Measurements from ENCODE around the gene C1QTNF3.
A peak's percentile ranks its signal among the peaks of the same experiment; 100 is the strongest.

The C1QTNF3 gene

GRCh38 chr5:34003941-34004340, 39.1 kb downstream of the C1QTNF3 start:
- H2BK120ac ChIP-seq (ENCODE audit: low read depth, low read length), result no peak overlapping the region
- no peak for DNase-seq (ENCODE audit: low spot score)
- H3K18ac ChIP-seq (ENCODE audit: low read length), result no peak overlapping the region
- no peaks in the 10 kb centered on the region for H3K27me3 ChIP-seq (ENCODE audit: control insufficient read depth in 3 of 3, insufficient read depth in 3 of 3, low read depth in 1 of 3, low read length in 3 of 3)
- peaks cover 0 to 2% of the 10 kb centered on the region in 2 donors for H3K9me3 ChIP-seq (replicated peaks in 1 of 2; ENCODE audit: control insufficient read depth in 2 of 2, insufficient read depth in 1 of 2, low read depth in 1 of 2, low read length in 2 of 2)
- no peak overlapping the region for H2AK5ac ChIP-seq (ENCODE audit: low read depth, low read length)
- H3K4me1 ChIP-seq (ENCODE audit: control insufficient read depth in 2 of 2, insufficient read depth in 1 of 2, low read depth in 1 of 2, low read length in 2 of 2), result peaks cover 18 to 25% of the 10 kb centered on the region in 2 donors
- H3K4me2 ChIP-seq (ENCODE audit: insufficient read depth, low read length, poor library complexity, severe bottlenecking), result no peak overlapping the region
- peaks cover 3 to 26% of the 10 kb centered on the region in 2 donors for H3K36me3 ChIP-seq (replicated peaks in 1 of 2; ENCODE audit: control insufficient read depth in 2 of 2, insufficient read depth in 2 of 2, low read length in 2 of 2)
- H3K9ac ChIP-seq (ENCODE audit: low read depth, low read length, poor library complexity), result no peak overlapping the region
- no peak overlapping the region for H2BK5ac ChIP-seq (ENCODE audit: low read length)
- H2BK15ac ChIP-seq (ENCODE audit: low read length), result no peak overlapping the region
- no peak overlapping the region for H2AFZ ChIP-seq (ENCODE audit: low read length)
- H3K14ac ChIP-seq (ENCODE audit: low read length), result no peak overlapping the region
- H3K79me1 ChIP-seq (ENCODE audit: low read depth, low read length), result peaks cover 4% of the 10 kb centered on the region
- no peak overlapping the region for H3K23ac ChIP-seq (ENCODE audit: low read depth, low read length, poor library complexity)
- no peak overlapping the region for H3K4ac ChIP-seq (ENCODE audit: low read length)
- no CpG with 5 or more reads among the region's 4 CpGs for WGBS, 2 donors (ENCODE audit: extremely low coverage in 2 of 2, insufficient read length in 2 of 2, insufficient replicate concordance in 1 of 2)
- H4K91ac ChIP-seq (ENCODE audit: low read depth, low read length, poor library complexity), result no peak overlapping the region
- no peak overlapping the region for H3K27ac ChIP-seq (replicated peaks; ENCODE audit: low read length)
- no peak overlapping the region for H2BK12ac ChIP-seq (ENCODE audit: low read length)
- no peak overlapping the region for H4K8ac ChIP-seq (ENCODE audit: low read depth, low read length)
- no peak overlapping the region for H3K4me3 ChIP-seq (ENCODE audit: low read length in 2 of 2)

GRCh38 chr5:34002629-34003328, 40.2 kb downstream of the C1QTNF3 start:
- no peak overlapping the region for H4K8ac ChIP-seq (ENCODE audit: low read depth, low read length)
- H3K4ac ChIP-seq (ENCODE audit: low read length), result no peak overlapping the region
- H3K4me1 ChIP-seq (ENCODE audit: control insufficient read depth in 2 of 2, insufficient read depth in 1 of 2, low read depth in 1 of 2, low read length in 2 of 2), result peaks cover 18 to 25% of the 10 kb centered on the region in 2 donors
- peaks cover 3 to 35% of the 10 kb centered on the region in 2 donors for H3K36me3 ChIP-seq (replicated peaks in 1 of 2; ENCODE audit: control insufficient read depth in 2 of 2, insufficient read depth in 2 of 2, low read length in 2 of 2)
- H3K27me3 ChIP-seq (ENCODE audit: control insufficient read depth in 3 of 3, insufficient read depth in 3 of 3, low read depth in 1 of 3, low read length in 3 of 3), result no peaks in the 10 kb centered on the region
- H2BK5ac ChIP-seq (ENCODE audit: low read length), result no peak overlapping the region
- H4K91ac ChIP-seq (ENCODE audit: low read depth, low read length, poor library complexity), result no peak overlapping the region
- no peak overlapping the region for H2BK15ac ChIP-seq (ENCODE audit: low read length)
- H2AK5ac ChIP-seq (ENCODE audit: low read depth, low read length), result no peak overlapping the region
- H3K9me3 ChIP-seq (replicated peaks in 1 of 2; ENCODE audit: control insufficient read depth in 2 of 2, insufficient read depth in 1 of 2, low read depth in 1 of 2, low read length in 2 of 2), result peaks cover 0 to 2% of the 10 kb centered on the region in 2 donors
- H3K79me1 ChIP-seq (ENCODE audit: low read depth, low read length), result peaks cover 4% of the 10 kb centered on the region
- peak; percentile 46 for DNase-seq (ENCODE audit: low spot score)
- no peak overlapping the region for H3K4me3 ChIP-seq (ENCODE audit: low read length in 2 of 2)
- H3K27ac ChIP-seq (replicated peaks; ENCODE audit: low read length), result peak overlapping the region; percentile 54
- H2BK12ac ChIP-seq (ENCODE audit: low read length), result no peak overlapping the region
- peak overlapping the region; percentile 84 for H3K18ac ChIP-seq (ENCODE audit: low read length)
- no peak overlapping the region for H2AFZ ChIP-seq (ENCODE audit: low read length)
- H3K9ac ChIP-seq (ENCODE audit: low read depth, low read length, poor library complexity), result no peak overlapping the region
- H3K14ac ChIP-seq (ENCODE audit: low read length), result no peak overlapping the region
- no peak overlapping the region for H2BK120ac ChIP-seq (ENCODE audit: low read depth, low read length)
- no peak overlapping the region for H3K23ac ChIP-seq (ENCODE audit: low read depth, low read length, poor library complexity)
- no CpG with 5 or more reads among the region's 10 CpGs for WGBS, 2 donors (ENCODE audit: extremely low coverage in 2 of 2, insufficient read length in 2 of 2, insufficient replicate concordance in 1 of 2)
- no peak overlapping the region for H3K4me2 ChIP-seq (ENCODE audit: insufficient read depth, low read length, poor library complexity, severe bottlenecking)

GRCh38 chr5:34001241-34001841, 41.7 kb downstream of the C1QTNF3 start:
- DNase-seq (ENCODE audit: low spot score), result no peak
- no peak overlapping the region for H3K4me2 ChIP-seq (ENCODE audit: insufficient read depth, low read length, poor library complexity, severe bottlenecking)
- H2BK12ac ChIP-seq (ENCODE audit: low read length), result no peak overlapping the region
- H3K4me3 ChIP-seq (ENCODE audit: low read length in 2 of 2), result no peak overlapping the region
- WGBS, 2 donors (ENCODE audit: extremely low coverage in 2 of 2, insufficient read length in 2 of 2, insufficient replicate concordance in 1 of 2), result no CpG with 5 or more reads among the region's 10 CpGs
- no peak overlapping the region for H4K91ac ChIP-seq (ENCODE audit: low read depth, low read length, poor library complexity)
- H2BK15ac ChIP-seq (ENCODE audit: low read length), result no peak overlapping the region
- no peak overlapping the region for H2BK5ac ChIP-seq (ENCODE audit: low read length)
- H2BK120ac ChIP-seq (ENCODE audit: low read depth, low read length), result no peak overlapping the region
- no peak overlapping the region for H3K18ac ChIP-seq (ENCODE audit: low read length)
- no peaks in the 10 kb centered on the region for H3K27me3 ChIP-seq (ENCODE audit: control insufficient read depth in 3 of 3, insufficient read depth in 3 of 3, low read depth in 1 of 3, low read length in 3 of 3)
- H3K27ac ChIP-seq (replicated peaks; ENCODE audit: low read length), result no peak overlapping the region
- H3K23ac ChIP-seq (ENCODE audit: low read depth, low read length, poor library complexity), result no peak overlapping the region
- peaks cover 4% of the 10 kb centered on the region for H3K79me1 ChIP-seq (ENCODE audit: low read depth, low read length)
- H3K36me3 ChIP-seq (replicated peaks in 1 of 2; ENCODE audit: control insufficient read depth in 2 of 2, insufficient read depth in 2 of 2, low read length in 2 of 2), result peaks cover 4 to 49% of the 10 kb centered on the region in 2 donors
- H3K4ac ChIP-seq (ENCODE audit: low read length), result no peak overlapping the region
- no peak overlapping the region for H3K9ac ChIP-seq (ENCODE audit: low read depth, low read length, poor library complexity)
- H3K4me1 ChIP-seq (ENCODE audit: control insufficient read depth in 2 of 2, insufficient read depth in 1 of 2, low read depth in 1 of 2, low read length in 2 of 2), result peaks cover 18 to 22% of the 10 kb centered on the region in 2 donors
- no peak overlapping the region for H2AK5ac ChIP-seq (ENCODE audit: low read depth, low read length)
- H3K14ac ChIP-seq (ENCODE audit: low read length), result no peak overlapping the region
- H4K8ac ChIP-seq (ENCODE audit: low read depth, low read length), result no peak overlapping the region
- peak overlapping the region; percentile 71 for H2AFZ ChIP-seq (ENCODE audit: low read length)
- H3K9me3 ChIP-seq (replicated peaks in 1 of 2; ENCODE audit: control insufficient read depth in 2 of 2, insufficient read depth in 1 of 2, low read depth in 1 of 2, low read length in 2 of 2), result peaks cover 0 to 2% of the 10 kb centered on the region in 2 donors

GRCh38 chr5:33999978-34000377, 43.0 kb downstream of the C1QTNF3 start:
- H4K91ac ChIP-seq (ENCODE audit: low read depth, low read length, poor library complexity), result no peak overlapping the region
- no peak overlapping the region for H2BK5ac ChIP-seq (ENCODE audit: low read length)
- no CpG with 5 or more reads among the region's 4 CpGs for WGBS, 2 donors (ENCODE audit: extremely low coverage in 2 of 2, insufficient read length in 2 of 2, insufficient replicate concordance in 1 of 2)
- H3K9ac ChIP-seq (ENCODE audit: low read depth, low read length, poor library complexity), result no peak overlapping the region
- H3K36me3 ChIP-seq (replicated peaks in 1 of 2; ENCODE audit: control insufficient read depth in 2 of 2, insufficient read depth in 2 of 2, low read length in 2 of 2), result peaks cover 6 to 47% of the 10 kb centered on the region in 2 donors
- H3K27me3 ChIP-seq (ENCODE audit: control insufficient read depth in 3 of 3, insufficient read depth in 3 of 3, low read depth in 1 of 3, low read length in 3 of 3), result no peaks in the 10 kb centered on the region
- no peak overlapping the region for H3K4me2 ChIP-seq (ENCODE audit: insufficient read depth, low read length, poor library complexity, severe bottlenecking)
- peaks cover 0 to 2% of the 10 kb centered on the region in 2 donors for H3K9me3 ChIP-seq (replicated peaks in 1 of 2; ENCODE audit: control insufficient read depth in 2 of 2, insufficient read depth in 1 of 2, low read depth in 1 of 2, low read length in 2 of 2)
- H3K4ac ChIP-seq (ENCODE audit: low read length), result no peak overlapping the region
- H3K18ac ChIP-seq (ENCODE audit: low read length), result no peak overlapping the region
- H4K8ac ChIP-seq (ENCODE audit: low read depth, low read length), result no peak overlapping the region
- no peak overlapping the region for H2BK120ac ChIP-seq (ENCODE audit: low read depth, low read length)
- no peak overlapping the region for H2AFZ ChIP-seq (ENCODE audit: low read length)
- no peak overlapping the region for H2BK12ac ChIP-seq (ENCODE audit: low read length)
- no peak overlapping the region for H3K23ac ChIP-seq (ENCODE audit: low read depth, low read length, poor library complexity)
- H3K79me1 ChIP-seq (ENCODE audit: low read depth, low read length), result peaks cover 4% of the 10 kb centered on the region
- no peak overlapping the region for H3K4me3 ChIP-seq (ENCODE audit: low read length in 2 of 2)
- no peak for DNase-seq (ENCODE audit: low spot score)
- no peak overlapping the region for H3K27ac ChIP-seq (replicated peaks; ENCODE audit: low read length)
- H3K4me1 ChIP-seq (ENCODE audit: control insufficient read depth in 2 of 2, insufficient read depth in 1 of 2, low read depth in 1 of 2, low read length in 2 of 2), result peaks cover 18 to 21% of the 10 kb centered on the region in 2 donors
- H2BK15ac ChIP-seq (ENCODE audit: low read length), result no peak overlapping the region
- no peak overlapping the region for H2AK5ac ChIP-seq (ENCODE audit: low read depth, low read length)
- no peak overlapping the region for H3K14ac ChIP-seq (ENCODE audit: low read length)

Data from neuronal stem cell (in vitro differentiated cells).